ENCODE measurements around the gene A2ML1.
"Not testable (repeated sequence)": the region's sequence is repeated elsewhere in the genome, so short reads cannot be mapped to it uniquely, and the experiment has no call there.

A2ML1 gene

GRCh38 chr12:8860165-8860961 is 37.9 kb downstream of the A2ML1 start:
- DNase-seq: peak; percentile 84

- peak; percentile 29 for DNase-seq
These were observed 44.0 kb downstream of the A2ML1 start for GRCh38 chr12:8866429-8866828.

GRCh38 chr12:8867009-8867408 is 44.6 kb downstream of the A2ML1 start:
- DNase-seq: no peak

GRCh38 chr12:8867786-8868185 is 45.4 kb downstream of the A2ML1 start:
- no peak for DNase-seq

- DNase-seq: no peak
These were observed 48.2 kb downstream of the A2ML1 start for GRCh38 chr12:8870586-8870985.

GRCh38 chr12:8871068-8871467 is 48.6 kb downstream of the A2ML1 start:
- no peak for DNase-seq

- no peak for DNase-seq
These were observed 54.5 kb downstream of the A2ML1 start for GRCh38 chr12:8876887-8877286.

GRCh38 chr12:8886502-8887284 is 64.3 kb downstream of the A2ML1 start:
- no peak for DNase-seq

- DNase-seq: no peak
These were observed 64.9 kb downstream of the A2ML1 start for GRCh38 chr12:8887285-8887715.

- DNase-seq: peak; percentile 79
These were observed 68.1 kb downstream of the A2ML1 start for GRCh38 chr12:8890313-8891085.

GRCh38 chr12:8891976-8892375 is 69.6 kb downstream of the A2ML1 start:
- no peak for DNase-seq

- peak; percentile 30 for DNase-seq
These were observed 72.0 kb downstream of the A2ML1 start for GRCh38 chr12:8894378-8894777.

GRCh38 chr12:8894986-8895385 is 72.6 kb downstream of the A2ML1 start:
- DNase-seq: no peak

- DNase-seq: no peak
These were observed 74.7 kb downstream of the A2ML1 start for GRCh38 chr12:8897081-8897480.

- no peak for DNase-seq
These were observed 77.4 kb downstream of the A2ML1 start for GRCh38 chr12:8899830-8900229.

GRCh38 chr12:8902703-8903102 is 80.3 kb downstream of the A2ML1 start:
- DNase-seq: not testable (repeated sequence)

- no peak for DNase-seq
These were observed 81.2 kb downstream of the A2ML1 start for GRCh38 chr12:8903646-8904045.

- DNase-seq: no peak
These were observed 82.2 kb downstream of the A2ML1 start for GRCh38 chr12:8904665-8905064.

- no peak for DNase-seq
These were observed 83.1 kb downstream of the A2ML1 start for GRCh38 chr12:8905546-8905945.

GRCh38 chr12:8906266-8907180 is 84.1 kb downstream of the A2ML1 start:
- no peak for DNase-seq

- peak; percentile 51 for DNase-seq
These were observed 85.1 kb downstream of the A2ML1 start for GRCh38 chr12:8907513-8907912.

- DNase-seq: no peak
These were observed 87.3 kb downstream of the A2ML1 start for GRCh38 chr12:8909752-8910151.
